8988T (cell line): ENCODE measurements around the gene TIAM1.
"Not testable (repeated sequence)": the region's sequence is repeated elsewhere in the genome, so short reads cannot be mapped to it uniquely, and the experiment has no call there.

ENCODE experiments used
- DNase-seq: peaks from one replicate; pipeline ENCODE4 v3.0.0; 2011

Gene TIAM1

GRCh38 chr21:31248598-31248997 is 95.5 kb downstream of the TIAM1 start:
- peak; percentile 42 for DNase-seq

DNA sequence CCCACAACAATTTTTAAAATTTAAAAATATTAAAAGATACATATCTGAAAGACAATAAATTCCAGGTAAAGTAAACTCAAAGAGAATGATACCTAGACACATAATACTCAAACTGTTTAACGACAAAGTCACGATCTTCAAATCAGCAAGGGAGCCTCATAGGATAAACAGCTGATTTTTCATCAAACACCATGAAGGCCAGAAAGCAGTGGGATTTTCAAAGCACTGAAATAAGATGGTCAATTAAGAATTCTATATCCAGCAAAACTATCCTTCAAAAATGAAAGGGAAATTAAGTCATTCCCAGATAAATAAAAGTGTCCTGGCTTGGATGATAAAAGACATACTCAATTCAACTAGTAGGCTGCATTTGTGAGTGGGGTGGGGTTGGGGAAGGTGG is 100.5 kb downstream of the TIAM1 start:
- DNase-seq = no peak

DNA sequence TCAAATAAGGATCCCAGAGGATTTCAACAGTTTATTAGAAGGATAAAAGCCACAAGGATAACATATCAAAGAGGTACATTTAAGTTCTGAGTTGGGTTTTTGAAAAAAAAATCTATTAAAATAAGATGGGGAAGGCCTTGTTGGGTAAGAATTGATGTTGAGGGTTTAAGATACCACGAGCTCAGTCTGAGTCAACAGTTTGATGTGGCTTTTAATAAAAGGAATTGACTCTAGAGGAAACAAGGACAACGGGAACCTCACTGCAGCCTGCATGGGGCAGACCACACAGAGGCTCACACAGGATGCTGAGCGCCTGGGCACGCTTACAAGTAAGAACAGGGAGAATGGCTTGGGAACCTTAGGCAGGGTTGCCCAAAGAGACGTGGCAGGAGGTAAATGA is 107.5 kb downstream of the TIAM1 start:
- no peak for DNase-seq

DNA sequence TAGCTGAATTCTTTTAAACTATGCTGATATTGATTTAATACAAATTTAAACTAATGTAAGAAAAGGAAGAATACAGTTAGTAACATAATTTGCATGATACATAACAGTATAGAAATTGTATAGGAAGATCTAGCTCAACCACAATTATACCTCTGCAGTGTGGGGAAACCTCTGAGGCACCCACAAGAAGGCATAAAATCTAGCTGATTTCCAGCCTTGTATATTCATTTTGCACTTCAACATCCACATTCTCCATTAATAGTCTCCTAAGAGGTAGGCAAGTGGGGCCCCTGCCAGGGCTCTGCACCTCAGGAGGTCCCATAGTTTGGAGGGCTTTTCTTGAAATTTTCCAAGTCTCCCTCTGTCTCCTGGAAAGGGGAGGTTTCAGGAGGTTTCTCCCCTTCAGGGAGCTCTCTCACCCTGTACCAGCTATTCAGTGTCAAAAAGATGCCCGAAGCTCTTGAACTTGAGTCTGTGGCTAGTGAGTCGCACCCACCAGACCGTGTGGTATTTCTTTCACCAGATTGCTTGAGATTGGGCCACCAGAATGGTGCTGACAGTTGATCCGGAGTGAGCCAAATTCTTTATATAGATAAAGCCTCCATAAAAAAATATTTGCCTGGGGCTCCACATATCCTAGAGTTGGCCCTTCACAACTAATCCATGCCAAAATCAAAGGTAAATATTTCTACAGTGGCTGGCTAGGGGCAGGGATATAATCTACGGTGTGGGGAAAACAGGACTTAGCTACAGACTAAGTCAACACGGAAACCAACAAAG is 108.2 kb downstream of the TIAM1 start:
- no peak for DNase-seq

DNA sequence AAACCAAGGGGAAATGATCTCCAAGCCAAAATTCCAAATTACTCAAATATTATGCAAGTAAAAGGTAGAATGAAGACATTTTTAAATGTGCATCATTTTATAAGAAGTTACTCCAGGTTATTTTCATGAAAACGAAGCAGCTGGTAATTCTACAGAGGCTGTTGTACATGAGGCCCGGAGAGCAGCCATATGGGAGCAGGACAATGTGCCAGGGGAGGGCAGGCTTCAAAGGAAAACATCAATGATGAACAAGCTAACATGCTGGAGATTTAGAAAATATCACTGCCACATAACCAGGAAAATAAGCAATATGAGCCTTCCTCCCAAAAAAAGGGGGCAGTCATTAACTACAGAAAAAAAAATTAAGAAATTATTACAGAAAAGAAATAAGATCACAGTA is 109.1 kb downstream of the TIAM1 start:
- no peak for DNase-seq

GRCh38 chr21:31233711-31234110 is 110.3 kb downstream of the TIAM1 start:
- no peak for DNase-seq

DNA sequence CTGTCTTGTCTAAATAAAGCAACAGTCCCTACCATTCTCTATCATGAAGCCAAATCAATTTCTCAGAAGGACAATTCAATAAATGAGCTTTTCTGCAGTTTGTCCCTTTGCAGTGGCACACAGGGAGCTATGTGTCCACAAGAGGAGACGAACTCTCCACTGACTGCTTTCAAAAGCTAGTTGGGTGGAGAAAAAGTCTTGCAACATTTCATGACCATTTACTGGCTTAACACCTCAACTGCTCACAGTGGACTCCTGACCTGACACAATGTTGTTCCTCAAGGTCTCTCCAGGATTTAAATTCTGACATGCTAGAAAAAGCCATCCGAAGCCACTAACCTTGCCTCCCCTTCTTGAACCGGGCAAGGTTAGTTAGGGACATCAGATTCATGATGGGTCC is 111.7 kb downstream of the TIAM1 start:
- DNase-seq = no peak

DNA sequence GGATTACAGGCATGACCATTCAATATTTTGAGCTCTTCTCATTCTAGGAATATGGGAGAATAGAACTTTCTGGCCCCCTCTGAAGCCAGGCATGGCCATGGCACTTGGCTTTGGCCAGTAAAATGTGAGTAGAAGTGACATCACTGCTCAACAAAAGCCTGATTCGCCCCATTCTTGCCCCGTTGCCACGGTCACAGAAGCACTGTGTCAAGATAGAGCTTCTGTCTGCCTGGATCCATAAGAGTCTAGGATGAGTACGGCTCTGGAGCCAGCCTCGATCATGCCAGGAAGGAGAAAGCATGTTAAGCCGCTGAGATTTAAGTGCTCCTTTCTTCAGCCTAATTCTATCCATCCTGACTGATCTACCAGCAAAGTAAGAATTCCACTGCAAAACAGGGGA is 113.1 kb downstream of the TIAM1 start:
- DNase-seq = no peak

- not testable (repeated sequence) for DNase-seq
Observed at GRCh38 chr21:31228723-31229122, 115.3 kb downstream of the TIAM1 start.

GRCh38 chr21:31225713-31226112 is 118.3 kb downstream of the TIAM1 start:
- no peak for DNase-seq

GRCh38 chr21:31222142-31222541 is 121.9 kb downstream of the TIAM1 start:
- no peak for DNase-seq

GRCh38 chr21:31221043-31221442 is 123.0 kb downstream of the TIAM1 start:
- no peak for DNase-seq

DNA sequence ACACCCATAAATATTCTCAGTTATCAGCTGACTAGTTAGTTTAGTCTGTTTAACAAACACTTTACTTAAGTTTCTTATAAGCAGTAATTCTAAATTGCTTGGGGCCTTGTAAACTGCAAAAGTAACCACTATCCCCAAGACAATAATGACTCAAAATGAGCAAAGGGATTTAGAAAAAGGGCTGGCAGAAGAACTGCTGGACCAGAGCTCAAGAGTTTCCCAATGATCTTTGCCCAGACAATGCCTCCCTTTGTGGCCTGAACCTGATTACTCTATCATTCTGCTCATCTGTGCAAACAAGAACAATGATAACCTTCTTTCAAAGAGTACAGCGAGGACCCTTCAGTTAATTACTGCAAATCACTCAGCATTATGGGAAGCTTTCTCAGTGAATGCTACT is 123.5 kb downstream of the TIAM1 start:
- no peak for DNase-seq

- DNase-seq = no peak
Observed at GRCh38 chr21:31218830-31219608, 125.0 kb downstream of the TIAM1 start.

GRCh38 chr21:31216206-31216605 is 127.9 kb downstream of the TIAM1 start:
- no peak for DNase-seq

DNA sequence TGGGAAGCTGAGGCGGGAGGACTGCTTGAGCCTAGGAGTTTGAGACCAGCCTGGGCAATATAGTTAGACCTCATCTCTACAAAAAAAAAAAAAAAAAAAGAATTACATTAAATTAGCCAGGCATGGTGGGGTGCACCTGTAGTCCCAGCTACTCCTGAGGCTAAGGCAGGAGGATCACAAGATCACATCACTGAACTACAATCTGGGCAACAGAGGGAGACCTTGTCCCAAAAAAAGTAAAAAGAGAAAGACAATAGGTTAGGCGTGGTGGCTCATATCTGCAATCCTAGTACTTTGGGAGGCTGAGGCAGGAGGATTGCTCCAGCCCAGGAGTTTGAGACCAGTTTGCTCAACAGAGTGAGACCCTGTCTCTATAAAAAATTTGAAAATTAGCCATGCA is 130.3 kb downstream of the TIAM1 start:
- DNase-seq = no peak

DNA sequence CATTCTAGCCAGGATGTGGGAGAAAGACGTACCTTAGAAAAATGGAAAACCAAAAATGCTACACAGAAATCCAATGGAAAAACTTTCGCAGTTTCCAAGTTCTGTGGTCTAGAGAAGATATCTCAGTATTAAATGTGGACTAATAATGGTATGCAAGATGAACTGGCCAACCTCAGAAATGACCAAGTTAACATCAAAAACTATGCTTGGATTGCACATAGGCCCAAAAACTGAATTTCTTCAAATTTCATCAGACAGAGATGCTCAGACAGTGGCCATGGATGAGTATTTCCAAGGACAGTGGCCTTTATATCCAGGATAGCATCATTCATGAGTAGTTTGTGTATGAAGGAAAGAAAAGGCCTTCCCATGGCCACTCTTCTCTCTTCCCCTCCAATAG is 132.2 kb downstream of the TIAM1 start:
- no peak for DNase-seq

DNA sequence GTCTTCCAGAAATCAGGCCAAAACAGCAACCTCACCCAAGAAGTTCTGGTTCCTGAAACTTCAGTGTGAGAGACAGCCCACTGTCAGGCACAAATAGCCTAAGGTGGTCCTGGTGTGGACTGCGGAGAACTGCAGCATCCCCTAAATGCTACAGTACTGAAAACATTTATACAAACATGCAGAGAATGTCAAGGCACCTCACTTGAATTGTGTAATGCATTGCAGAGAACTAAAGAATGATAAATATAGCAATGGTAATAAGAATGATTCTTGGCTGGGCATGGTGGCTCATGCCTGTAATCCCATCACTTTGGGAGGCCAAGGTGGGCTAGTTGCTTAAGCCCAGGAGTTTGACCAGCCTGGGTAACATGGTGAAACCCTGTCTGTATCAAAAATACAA is 138.6 kb downstream of the TIAM1 start:
- no peak for DNase-seq

DNA sequence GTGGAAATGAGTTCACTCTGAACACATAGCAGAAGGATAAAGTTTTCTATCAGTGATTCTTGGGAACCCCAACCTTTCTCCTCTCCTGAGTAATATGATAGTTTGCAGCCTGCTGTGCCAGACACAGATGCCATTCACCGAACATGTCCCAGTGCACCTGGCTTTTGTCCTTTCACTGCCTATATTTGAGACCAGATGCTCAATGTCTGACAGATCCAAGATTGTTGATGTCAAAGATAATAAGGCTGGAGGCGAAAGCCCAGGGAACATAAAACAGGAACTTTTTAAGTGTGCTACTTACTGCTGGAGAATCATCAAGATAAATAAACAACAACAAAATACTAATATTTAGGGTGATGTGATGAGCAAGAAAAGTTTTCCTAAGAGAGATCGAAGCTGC is 139.3 kb downstream of the TIAM1 start:
- DNase-seq = no peak

GRCh38 chr21:31203431-31204054 is 140.5 kb downstream of the TIAM1 start:
- no peak for DNase-seq

GRCh38 chr21:31201548-31201947 is 142.5 kb downstream of the TIAM1 start:
- no peak for DNase-seq

- DNase-seq = no peak
Observed at GRCh38 chr21:31201144-31201543, 142.9 kb downstream of the TIAM1 start.

DNA sequence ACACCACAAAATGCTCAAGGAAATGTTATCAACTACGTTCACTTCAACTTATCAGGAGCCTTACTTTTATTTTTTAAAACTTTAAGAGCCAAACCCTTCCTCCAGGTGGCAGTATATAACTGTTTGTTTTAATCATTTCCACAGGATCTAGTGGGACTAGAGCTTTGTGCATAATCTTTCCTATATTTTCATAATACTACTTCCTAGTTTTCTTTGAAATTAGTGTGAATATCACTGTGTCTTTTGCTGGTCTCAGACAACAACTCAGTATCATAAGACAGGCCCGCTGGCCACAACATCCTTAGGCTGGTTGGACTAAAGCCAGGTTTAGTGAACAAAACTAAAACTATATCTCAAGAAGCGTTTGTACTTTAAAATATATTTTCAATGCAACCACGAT is 145.5 kb downstream of the TIAM1 start:
- no peak for DNase-seq

DNA sequence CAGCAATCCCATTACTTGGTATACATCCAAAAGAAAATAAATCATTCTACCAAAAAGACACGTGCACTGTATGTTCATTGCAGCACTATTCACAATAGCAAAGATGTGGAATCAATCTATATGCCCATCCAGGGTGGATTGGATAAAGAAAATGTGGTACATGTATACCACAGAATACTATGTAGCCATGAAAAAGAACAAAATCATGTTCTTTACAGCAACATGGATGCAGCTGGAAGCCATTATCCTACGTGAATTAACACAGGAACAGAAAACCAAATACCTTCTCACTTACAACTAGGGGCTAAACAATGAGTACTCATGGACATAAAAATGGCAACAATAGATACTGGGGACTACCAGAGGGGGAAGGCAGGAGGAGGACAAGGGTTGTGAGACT is 147.3 kb downstream of the TIAM1 start:
- no peak for DNase-seq
